ENCODE results near the gene MRGPRF. TPM values are rescaled to one million over a fixed set of nuclear protein-coding genes. Genes with fewer than 3 reads are reported as not detected.

Gene MRGPRF
- total RNA-seq, 4 donors from 2014 or later = 1.8 to 6.7 (median 4.7) TPM

DNA sequence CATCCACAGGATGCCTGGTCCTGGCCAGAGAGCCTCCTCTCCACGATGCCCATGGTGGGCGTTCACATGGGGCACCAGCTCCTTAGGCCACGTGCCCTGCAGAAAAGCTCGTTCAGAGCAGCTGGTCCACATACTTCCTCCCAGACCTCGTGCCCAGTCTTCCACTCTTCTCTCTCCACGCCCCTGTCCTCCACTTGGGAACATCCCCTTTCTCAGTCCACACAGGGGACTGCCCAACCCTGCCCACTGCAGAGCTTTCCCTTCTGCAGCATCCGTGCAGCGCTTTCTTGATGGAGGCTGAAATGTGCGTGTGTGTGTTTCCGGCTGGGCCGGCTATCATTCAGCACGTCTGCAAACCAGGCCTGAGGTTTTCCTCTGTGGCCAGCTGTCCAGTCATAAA is 46.9 kb upstream of the MRGPRF start:
- intact Hi-C loops (cut with DNase I; ENCODE audit: low total_unique reads) (no loop called here), in situ Hi-C loops (cut with MboI; ENCODE audit: low sequenced_read_pairs in 4 of 4) (no loop called here)
- no peak for DNase-seq
- ATAC-seq = no peak
- Histone ChIP-seq H3K9me3 (no peaks in the 10 kb centered on the region), H3K27ac (no peak overlapping the region), H3K36me3 (peaks cover 0 to 19% of the 10 kb centered on the region in 2 donors), H3K27me3 (no peaks in the 10 kb centered on the region), H3K4me3 (no peak overlapping the region), H3K4me1 (no peaks in the 10 kb centered on the region)
- no peak for TF ChIP-seq CTCF (IDR thresholded peaks at IDR 0.05 in 4 of 5, conservative IDR thresholded peaks at IDR 0.05 in 1 of 5)
- TF ChIP-seq POLR2A (IDR thresholded peaks at IDR 0.05) = no peak

DNA sequence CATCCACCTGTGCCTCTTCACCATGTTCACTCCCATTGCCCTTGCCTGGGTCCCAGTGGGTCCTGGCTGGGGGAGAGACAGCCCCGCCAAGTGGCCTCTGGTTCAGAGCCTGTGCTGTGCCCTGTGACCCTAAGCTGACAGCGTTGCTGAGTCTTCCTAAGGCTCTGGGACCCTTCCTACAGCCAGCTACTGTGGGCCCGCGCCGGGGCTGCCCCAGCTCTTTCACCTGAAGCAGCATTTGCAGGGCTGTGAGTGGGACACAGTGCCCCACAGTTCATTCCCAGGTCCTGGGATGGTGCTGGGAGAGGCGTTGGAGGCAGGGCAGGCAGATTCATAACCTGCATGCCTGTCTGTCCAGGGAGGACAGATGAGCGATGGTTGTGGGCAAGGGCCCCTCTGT is 46.4 kb upstream of the MRGPRF start:
- no peak overlapping the region for H3K27ac ChIP-seq
- DNase-seq (no peak), ATAC-seq (no peak)
- no peaks in the 10 kb centered on the region for H3K9me3 ChIP-seq
- in situ Hi-C loops (cut with MboI; ENCODE audit: low sequenced_read_pairs in 4 of 4) = no loop called here
- no peaks in the 10 kb centered on the region for H3K27me3 ChIP-seq
- H3K36me3 ChIP-seq = peaks cover 0 to 22% of the 10 kb centered on the region in 2 donors
- no peak overlapping the region for H3K4me3 ChIP-seq
- TF ChIP-seq CTCF (IDR thresholded peaks at IDR 0.05 in 4 of 5, conservative IDR thresholded peaks at IDR 0.05 in 1 of 5) (no peak), POLR2A (IDR thresholded peaks at IDR 0.05) (no peak)
- no peaks in the 10 kb centered on the region for H3K4me1 ChIP-seq
- intact Hi-C loops (cut with DNase I; ENCODE audit: low total_unique reads) = no loop called here

DNA sequence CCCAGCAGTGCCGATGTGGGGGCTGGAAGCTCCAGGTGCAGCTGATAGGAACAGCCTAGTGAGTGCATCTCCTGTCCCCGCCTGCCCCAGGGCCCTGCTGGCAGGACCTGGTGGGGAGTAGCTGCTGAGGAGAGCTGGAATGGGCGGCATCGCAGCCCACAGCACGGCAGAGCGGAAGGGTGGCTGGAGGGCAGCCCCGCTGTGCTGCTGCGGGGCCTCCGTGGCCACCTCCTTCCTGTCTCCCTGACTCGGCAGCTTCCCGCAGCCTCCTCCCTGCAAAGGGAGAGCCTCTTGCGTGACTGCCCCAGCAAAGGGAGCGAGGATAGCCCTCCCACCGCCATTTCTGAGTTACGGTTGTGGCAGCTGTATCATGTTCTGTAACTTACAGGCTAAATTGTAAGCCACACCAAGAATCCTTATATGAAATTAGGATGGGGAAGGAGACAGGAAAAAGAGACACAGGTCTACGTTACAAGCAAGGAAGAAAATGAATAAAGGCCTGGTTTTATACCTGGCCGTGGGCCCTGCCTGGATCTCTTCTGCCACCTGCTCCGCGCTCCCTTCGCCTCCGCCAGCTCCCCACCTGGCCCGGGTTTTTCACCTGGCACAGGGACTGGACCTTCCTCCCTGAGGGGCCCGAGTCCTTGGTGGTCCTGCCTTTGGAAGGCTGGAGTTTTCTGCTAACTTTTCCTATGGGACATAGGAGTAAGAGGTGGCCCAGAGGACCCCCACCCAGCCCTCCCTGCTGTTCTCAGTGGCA is 45.6 kb upstream of the MRGPRF start:
- TF ChIP-seq POLR2A (IDR thresholded peaks at IDR 0.05) (no peak), CTCF (IDR thresholded peaks at IDR 0.05 in 4 of 5, conservative IDR thresholded peaks at IDR 0.05 in 1 of 5) (no peak)
- Histone ChIP-seq H3K36me3 (peaks cover 0 to 21% of the 10 kb centered on the region in 2 donors), H3K9me3 (no peaks in the 10 kb centered on the region), H3K27me3 (no peaks in the 10 kb centered on the region), H3K4me3 (no peak overlapping the region), H3K27ac (no peak overlapping the region), H3K4me1 (no peaks in the 10 kb centered on the region)
- intact Hi-C loops (cut with DNase I; ENCODE audit: low total_unique reads) (no loop called here), in situ Hi-C loops (cut with MboI; ENCODE audit: low sequenced_read_pairs in 4 of 4) (no loop called here)
- ATAC-seq (no peak), DNase-seq (no peak)

GRCh38 chr11:69057801-69058200 is 44.8 kb upstream of the MRGPRF start:
- in situ Hi-C loops (cut with MboI; ENCODE audit: low sequenced_read_pairs in 4 of 4) = no loop called here
- ATAC-seq (no peak), DNase-seq (no peak)
- no peak for TF ChIP-seq POLR2A (IDR thresholded peaks at IDR 0.05)
- no peak for TF ChIP-seq CTCF (IDR thresholded peaks at IDR 0.05 in 4 of 5, conservative IDR thresholded peaks at IDR 0.05 in 1 of 5)
- H3K4me3 ChIP-seq = no peak overlapping the region
- no peaks in the 10 kb centered on the region for H3K27me3 ChIP-seq
- no peak overlapping the region for H3K27ac ChIP-seq
- no peaks in the 10 kb centered on the region for H3K9me3 ChIP-seq
- intact Hi-C loops (cut with DNase I; ENCODE audit: low total_unique reads) = no loop called here
- H3K4me1 ChIP-seq = no peaks in the 10 kb centered on the region
- H3K36me3 ChIP-seq = peaks cover 0 to 13% of the 10 kb centered on the region in 2 donors

Data from gastrocnemius medialis (tissue), 4 donors.